Right hindlimb (tissue), 1 donor: ENCODE measurements around the gene LZTS2.
"Not testable (repeated sequence)": the region's sequence is repeated elsewhere in the genome, so short reads cannot be mapped to it uniquely, and the experiment has no call there.

Experiments used
- DNase-seq: peaks from one replicate; pipeline ENCODE4 v3.0.0-alpha.2; 2018

Gene LZTS2

DNA sequence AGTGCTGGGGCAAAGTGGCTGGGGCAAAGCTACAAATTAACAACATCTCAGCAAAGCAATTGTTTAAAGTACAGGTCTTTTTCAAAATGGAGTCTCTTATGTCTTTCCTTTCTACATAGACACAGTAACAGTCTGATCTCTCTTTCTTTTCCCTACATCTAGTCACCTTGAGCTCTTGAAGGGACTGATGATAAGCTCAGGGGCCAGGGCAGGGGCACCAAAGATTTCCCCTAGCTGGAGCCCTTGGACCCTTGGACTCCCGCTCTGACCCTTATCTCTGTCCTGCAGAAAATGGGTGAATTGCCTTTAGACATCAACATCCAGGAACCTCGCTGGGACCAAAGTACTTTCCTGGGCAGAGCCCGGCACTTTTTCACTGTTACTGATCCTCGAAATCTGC, 34.8 kb downstream of the LZTS2 start:
- DNase-seq, result not testable (repeated sequence)

- no peak for DNase-seq
Observed at GRCh38 chr10:101035314-101035713, 35.7 kb downstream of the LZTS2 start.

- DNase-seq, result no peak
Observed at GRCh38 chr10:101035916-101036702, 36.5 kb downstream of the LZTS2 start.

DNA sequence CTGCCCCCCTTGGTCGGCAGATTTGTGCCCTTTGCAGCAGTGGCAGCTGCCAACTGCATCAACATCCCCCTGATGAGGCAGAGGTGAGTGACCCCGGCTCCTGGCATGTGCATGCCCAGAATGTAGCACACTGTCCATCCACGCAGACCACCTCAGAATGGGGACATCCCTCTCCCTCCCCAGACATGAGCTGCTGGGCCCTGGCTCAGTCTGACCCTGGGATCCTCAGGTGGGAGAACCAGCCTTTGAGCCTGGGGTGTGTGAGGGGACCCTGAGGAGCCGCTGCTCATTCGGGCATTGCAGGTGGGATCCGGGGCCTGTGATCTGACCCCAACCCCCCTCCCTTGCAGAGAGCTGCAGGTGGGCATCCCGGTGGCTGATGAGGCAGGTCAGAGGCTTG, 37.1 kb downstream of the LZTS2 start:
- no peak for DNase-seq

DNA sequence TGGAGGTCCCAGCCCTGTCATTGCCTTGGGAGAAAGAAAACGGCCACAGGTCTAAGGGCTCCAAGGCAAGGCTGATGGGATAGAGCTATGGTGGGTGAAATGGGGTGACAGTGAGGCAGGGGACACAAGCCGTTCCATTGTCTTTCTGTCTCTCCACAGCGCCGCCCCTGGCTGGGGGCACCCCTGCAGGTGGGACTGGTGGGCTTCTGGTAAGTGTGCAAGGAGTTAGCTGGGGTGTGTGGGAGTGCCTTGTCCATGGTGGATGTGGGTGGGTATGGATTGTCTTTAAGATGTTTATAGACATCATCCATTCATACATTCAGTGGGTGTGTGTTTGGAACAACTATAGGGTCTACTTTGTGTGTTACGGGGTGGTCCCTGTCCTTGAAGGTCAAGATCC, 38.9 kb downstream of the LZTS2 start:
- no peak for DNase-seq

DNA sequence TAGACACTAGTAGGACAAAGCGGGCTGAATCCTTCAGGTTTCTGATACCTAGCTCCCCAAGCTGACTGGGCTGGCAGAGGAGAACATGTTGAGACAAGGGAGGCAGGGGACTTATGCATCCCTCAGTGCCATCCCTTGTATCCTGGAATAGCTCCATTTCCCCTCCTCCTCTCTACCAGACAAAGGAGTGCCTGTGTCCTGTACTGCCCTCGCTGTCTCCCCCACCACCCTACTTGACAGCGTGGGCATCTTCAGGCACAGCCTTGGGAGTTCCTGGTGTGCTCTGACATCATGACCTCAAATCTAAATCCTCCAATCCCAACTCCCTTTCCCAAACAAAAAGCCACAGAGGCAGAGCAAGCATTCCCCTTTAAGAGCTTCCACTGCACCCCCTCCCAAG, 40.5 kb downstream of the LZTS2 start:
- no peak for DNase-seq

DNA sequence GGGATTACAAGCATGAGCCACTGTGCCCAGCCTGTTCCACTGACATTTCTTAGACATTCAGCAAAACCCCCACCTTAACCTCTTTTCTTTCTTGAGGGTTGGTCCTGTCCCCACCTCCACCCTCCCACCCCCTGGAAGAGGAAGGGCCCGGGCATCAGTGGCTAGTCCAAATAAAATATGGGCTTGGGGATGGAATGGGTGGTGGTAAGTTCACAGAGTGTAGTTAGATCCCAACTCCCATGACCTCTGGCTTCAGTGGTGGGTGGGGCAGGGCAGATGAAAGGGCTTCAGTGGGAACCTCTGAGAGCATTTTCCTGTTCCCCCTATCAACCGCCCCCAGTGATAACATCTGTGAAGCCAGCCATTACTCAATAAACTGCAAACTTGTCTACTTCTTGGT, 41.2 kb downstream of the LZTS2 start:
- no peak for DNase-seq

- peak; percentile 89 for DNase-seq
Observed at GRCh38 chr10:101041252-101041761, 41.7 kb downstream of the LZTS2 start.

- DNase-seq, result no peak
Observed at GRCh38 chr10:101042118-101042517, 42.5 kb downstream of the LZTS2 start.

DNA sequence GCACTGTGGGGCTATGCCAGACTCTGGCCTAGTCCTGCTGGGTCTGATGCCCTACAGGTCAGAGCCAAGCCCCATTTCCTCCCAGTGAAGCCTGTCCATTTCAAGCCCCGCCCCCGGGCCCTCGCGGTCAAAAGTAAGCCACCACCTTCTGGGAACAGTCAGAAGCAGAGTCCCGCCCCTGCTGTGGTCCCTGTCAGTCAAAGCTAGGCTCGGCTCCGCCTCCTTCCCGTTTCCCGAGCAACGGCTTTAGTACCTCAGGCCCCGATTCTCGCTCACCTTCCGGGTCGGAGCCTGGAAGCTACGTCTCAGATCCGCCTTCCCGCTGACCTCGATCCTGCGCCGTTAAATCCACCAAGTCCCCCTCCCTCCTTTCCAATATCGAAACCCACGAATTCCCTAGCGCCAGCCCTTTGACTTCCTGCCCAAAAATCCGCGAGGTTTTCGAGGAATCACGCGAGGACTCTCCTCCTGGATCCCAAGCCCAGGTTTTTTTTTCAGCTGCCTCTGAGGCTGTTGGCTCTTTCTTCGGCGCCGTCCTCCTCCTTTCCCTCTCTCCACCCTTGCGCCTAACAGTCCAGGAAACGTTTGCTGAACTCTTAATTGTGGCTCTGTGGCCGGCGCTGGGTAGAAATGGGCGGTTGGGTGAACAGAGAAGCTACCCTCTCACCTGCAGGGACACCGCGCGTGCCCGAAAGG, 43.2 kb downstream of the LZTS2 start:
- peak; percentile 95 for DNase-seq

DNA sequence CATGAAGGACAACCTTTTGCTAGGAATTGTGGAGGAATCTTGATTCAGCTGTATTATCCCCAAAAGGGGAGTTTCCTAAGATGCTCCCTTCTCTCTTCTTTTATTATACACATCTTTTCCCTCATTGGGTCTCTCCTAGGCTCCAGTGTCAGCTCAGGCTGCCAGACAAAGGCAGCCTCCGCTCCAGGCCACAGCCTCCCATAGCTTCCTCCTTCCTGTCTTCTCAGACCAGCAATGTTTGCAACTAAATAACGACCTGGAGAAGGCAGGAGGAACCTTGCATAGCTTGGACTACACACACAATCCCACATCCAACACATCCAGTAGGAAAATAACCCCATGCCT, 43.7 kb downstream of the LZTS2 start:
- DNase-seq, result no peak

GRCh38 chr10:101044117-101044516, 44.5 kb downstream of the LZTS2 start:
- DNase-seq, result no peak

- no peak for DNase-seq
Observed at GRCh38 chr10:101046332-101047238, 47.0 kb downstream of the LZTS2 start.

DNA sequence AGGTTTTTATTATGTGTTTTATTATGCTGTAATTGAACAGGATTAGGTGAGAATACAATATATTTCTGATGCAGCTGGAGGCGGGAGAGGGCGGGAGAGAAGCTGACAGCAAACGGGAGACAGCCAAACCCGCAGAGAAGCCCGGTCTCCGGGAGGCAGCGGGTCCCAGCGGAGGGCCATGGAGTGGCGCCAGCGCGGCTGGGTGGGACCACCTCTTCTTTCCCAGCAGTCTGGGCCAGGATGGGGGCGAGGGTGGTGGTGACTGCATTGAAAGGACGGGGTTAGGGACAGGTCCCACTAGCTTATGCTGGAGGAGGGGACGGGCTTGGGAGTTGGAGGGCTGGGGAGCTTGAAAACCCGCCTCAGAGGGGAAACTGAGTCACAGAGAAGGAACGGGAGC, 47.7 kb downstream of the LZTS2 start:
- DNase-seq, result no peak

DNA sequence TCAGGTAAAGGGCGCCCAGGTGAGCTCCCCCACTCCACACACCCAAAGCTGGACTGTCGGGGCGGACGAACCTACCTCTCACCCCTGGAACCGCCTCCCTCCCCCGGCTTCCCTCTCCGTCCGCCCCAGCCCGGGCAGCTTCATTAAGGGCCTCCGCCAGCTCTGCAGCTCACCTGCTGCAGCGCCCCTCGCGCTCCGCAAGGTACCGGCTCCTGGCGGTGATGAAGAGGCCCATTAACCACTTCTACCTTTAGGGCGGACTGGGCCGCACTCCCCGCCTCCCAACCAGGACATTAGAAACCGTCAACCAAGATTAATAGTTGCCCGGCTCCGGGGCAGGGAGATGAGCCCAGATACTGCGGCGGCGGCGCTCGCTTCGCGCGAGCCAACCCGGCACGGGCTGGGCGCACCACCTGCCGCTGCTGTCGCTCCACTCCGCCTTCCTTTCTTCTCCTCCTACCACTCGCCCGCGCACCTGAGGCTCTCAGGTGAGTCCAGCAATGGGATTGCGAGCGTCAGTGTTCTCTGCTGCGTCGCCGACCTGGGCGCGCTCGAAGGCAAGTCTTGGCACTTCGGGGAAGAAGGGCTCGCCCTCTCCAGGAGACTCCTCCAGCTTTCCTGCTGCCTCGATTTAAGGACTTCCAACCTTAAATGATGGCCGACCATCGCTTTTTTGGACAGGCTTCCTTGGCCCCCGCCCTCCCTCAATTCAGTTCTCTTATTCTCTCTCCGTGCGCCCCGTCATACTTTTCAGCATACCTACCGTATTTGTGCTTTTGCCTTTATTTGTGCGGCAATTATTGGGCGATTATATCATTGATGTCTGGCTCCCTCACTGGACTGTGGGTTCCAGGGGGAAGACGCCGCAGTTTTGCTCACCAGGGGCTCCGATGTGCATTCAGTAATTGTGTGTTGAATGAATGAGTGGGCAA, 48.6 kb downstream of the LZTS2 start:
- DNase-seq, result no peak

DNA sequence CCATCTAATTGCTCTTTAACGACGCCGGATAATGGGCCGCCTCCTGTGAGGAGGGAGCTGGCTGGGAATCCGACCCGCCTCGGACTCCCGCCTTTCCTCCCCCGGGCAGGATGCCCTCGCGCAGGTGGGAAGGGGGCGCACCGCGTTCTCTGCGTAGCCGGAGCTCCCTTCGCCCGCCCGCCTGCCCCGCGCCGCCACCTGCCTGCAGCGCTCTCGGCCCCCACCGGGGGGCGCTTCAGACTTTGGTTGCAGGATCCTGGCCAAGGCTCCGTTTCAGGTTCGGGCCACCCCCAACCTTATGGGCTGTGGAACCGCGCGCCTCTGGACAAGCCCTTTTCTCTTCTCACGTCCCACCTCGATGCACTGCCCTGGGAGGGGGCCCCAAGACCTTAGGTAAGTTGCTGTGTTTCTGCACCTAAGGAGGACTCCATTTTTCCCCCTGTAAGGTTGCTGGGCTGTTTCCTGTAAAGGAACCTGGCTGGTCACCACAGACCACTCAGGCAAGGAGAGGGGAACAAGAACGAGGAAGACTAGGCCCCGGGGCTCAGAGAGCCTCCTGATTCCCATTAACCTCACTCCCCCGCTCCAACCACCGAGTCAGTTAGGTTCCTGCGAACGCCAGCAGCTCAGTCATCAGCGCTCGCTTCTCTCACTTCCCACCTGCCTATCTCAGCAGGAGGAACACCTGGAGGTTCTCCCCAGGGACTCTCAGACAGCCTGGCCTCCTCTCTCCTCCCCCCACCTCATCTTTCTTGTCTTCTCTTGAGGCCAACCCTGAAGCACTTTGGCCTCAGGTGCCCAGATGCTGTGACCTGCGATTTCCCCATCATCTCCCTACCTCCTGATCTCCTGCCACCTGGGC, 50.8 kb downstream of the LZTS2 start:
- DNase-seq, result peak; percentile 56

DNA sequence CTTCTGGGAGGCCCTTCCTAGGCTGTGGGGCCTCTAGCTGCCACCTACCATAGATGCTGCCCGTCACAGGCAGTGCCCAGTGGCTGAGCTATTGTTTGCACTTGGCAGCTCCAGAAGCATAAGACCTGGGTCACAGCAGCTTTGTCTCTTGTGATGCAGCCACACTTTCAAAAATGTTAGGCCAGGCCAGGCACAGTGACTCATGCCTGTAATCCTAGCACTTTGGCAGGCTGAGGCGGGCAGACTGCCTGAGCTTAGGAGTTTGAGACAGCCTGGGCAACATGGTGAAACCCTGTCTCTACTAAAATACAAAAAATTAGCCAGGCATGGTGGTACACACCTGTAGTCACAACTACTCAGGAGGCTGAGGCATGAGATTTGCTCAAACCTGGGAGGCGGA, 52.7 kb downstream of the LZTS2 start:
- no peak for DNase-seq

DNA sequence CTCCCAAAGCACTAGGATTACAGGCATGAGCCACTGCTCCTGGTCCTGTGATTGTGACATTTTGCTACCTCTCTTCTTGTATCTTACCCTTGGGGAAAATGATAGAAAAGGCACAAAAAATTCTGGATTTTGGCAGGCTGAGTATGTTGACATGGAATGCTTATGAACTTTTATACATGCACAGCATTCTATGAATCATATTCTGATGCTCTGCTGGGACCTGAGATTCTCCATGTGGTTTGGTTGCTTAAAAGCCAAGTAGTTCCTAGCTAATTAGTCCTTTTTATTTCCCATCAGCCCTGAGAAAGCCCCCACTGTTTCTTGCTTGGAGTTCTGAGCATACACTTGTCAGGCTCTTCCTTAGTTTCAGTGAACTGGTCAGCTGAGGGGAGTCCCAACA, 53.9 kb downstream of the LZTS2 start:
- no peak for DNase-seq

DNA sequence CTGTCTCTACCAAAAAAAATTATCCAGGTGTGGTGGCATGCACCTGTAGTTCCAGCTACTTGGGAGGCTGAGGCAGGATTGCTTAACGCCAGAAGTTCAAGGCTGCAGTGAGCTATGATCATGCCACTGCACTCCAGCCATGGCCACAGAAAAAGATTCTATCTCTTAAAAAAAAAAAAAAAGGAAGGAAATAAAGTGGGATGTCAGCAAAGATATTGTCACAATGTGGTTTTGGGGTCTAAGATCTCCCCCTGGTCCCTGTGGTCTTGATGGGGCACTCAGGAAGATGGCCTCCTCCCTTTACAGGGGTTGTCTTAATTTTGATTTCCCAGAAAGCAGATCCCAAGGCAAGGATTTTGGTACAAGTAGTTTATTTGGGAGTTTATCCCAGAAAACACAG, 54.7 kb downstream of the LZTS2 start:
- no peak for DNase-seq

- no peak for DNase-seq
Observed at GRCh38 chr10:101054876-101055275, 55.3 kb downstream of the LZTS2 start.

DNA sequence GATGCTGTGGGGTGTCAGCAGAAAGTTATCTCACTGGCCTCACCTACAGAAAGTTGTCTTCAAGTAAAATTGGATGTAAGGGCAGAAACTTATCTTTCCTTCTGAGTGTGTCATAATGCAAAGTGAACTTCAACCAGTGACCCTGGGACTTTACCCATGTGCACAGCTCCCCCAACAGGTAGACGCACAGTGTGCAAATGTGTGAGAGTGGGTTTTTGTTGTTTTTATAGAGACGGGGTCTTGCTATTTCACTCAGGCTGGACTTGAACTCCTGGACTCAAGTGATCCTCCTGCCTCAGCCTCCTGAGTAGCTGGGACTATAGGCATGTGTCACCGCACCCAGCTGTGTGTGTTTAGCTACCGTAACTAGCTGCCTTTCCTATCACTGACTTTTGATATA, 55.8 kb downstream of the LZTS2 start:
- no peak for DNase-seq
